ENCODE results near the gene ZNF343. TPM values are rescaled to one million over a fixed set of nuclear protein-coding genes. Genes with fewer than 3 reads are reported as not detected.
A peak's percentile ranks its signal among the peaks of the same experiment; 100 is the strongest.

The ZNF343 gene
- 7.0 and 7.7 TPM in 2 replicates for total RNA-seq
- 4.4 and 6.2 TPM in 2 replicates for polyA plus RNA-seq

GRCh38 chr20:2508631-2509467 is at the start of gene ZNF343:
TSS of gene ZNF343 (minus strand) at chr20:2508915. CDS start at chr20:2493895, 15,020 bp downstream.
- under 1% methylated on average over 53 of the region's 53 CpGs for WGBS (ENCODE audit: low lambda C conversion rate, missing lambda C conversion rate)
- peaks cover 8% of the 10 kb centered on the region for H3K4me1 ChIP-seq (ENCODE audit: insufficient read depth)
- TF ChIP-seq EZH2phosphoT487 (IDR thresholded peaks at IDR 0.05; ENCODE audit: low read depth, severe bottlenecking, unreplicated experiment) (no peak), EZH2 (IDR thresholded peaks at IDR 0.05; ENCODE audit: borderline replicate concordance) (no peak), CTCF (IDR thresholded peaks at IDR 0.05; ENCODE audit: poor library complexity) (no peak)
- H3K79me2 ChIP-seq, result peaks cover 37% of the 10 kb centered on the region
- no peaks in the 10 kb centered on the region for H3K9me3 ChIP-seq (ENCODE audit: low read depth)
- DNase-seq (ENCODE audit: low spot score), result peak; percentile 88
- peak within 1 kb of the TSS; percentile 59 for H2AFZ ChIP-seq
- H3K4me3 ChIP-seq, result peak within 1 kb of the TSS; percentile 84
- no peaks in the 10 kb centered on the region for H3K9me2 ChIP-seq (replicated peaks; ENCODE audit: insufficient read depth)
- H3K27ac ChIP-seq, result peak within 1 kb of the TSS; percentile 81
- no peaks in the 10 kb centered on the region for H4K20me1 ChIP-seq (ENCODE audit: insufficient read depth, poor library complexity, severe bottlenecking)
- H3K27me3 ChIP-seq, result no peaks in the 10 kb centered on the region
- peak within 1 kb of the TSS; percentile 85 for H3K4me2 ChIP-seq
- H3K36me3 ChIP-seq (replicated peaks; ENCODE audit: insufficient read depth, low read depth), result no peaks in the 10 kb centered on the region

GRCh38 chr20:2557873-2558580 is 49.3 kb upstream of the ZNF343 start:
- H2AFZ ChIP-seq, result no peak overlapping the region
- no peak for TF ChIP-seq EZH2 (IDR thresholded peaks at IDR 0.05; ENCODE audit: borderline replicate concordance)
- no peaks in the 10 kb centered on the region for H3K9me3 ChIP-seq (ENCODE audit: low read depth)
- H4K20me1 ChIP-seq (ENCODE audit: insufficient read depth, poor library complexity, severe bottlenecking), result no peaks in the 10 kb centered on the region
- H3K27me3 ChIP-seq, result peaks cover 77% of the 10 kb centered on the region
- H3K9me2 ChIP-seq (replicated peaks; ENCODE audit: insufficient read depth), result no peaks in the 10 kb centered on the region
- H3K4me1 ChIP-seq (ENCODE audit: insufficient read depth), result no peaks in the 10 kb centered on the region
- no peaks in the 10 kb centered on the region for H3K79me2 ChIP-seq
- no peak overlapping the region for H3K27ac ChIP-seq
- H3K4me3 ChIP-seq, result no peak overlapping the region
- no peaks in the 10 kb centered on the region for H3K36me3 ChIP-seq (replicated peaks; ENCODE audit: insufficient read depth, low read depth)
- H3K4me2 ChIP-seq, result peak overlapping the region; percentile 77
- WGBS (ENCODE audit: low lambda C conversion rate, missing lambda C conversion rate), result 45% methylated on average over 22 of the region's 22 CpGs
- no peak for DNase-seq (ENCODE audit: low spot score)

- H3K27me3 ChIP-seq, result peaks cover 21% of the 10 kb centered on the region
- no peaks in the 10 kb centered on the region for H3K9me2 ChIP-seq (replicated peaks; ENCODE audit: insufficient read depth)
- no peaks in the 10 kb centered on the region for H3K79me2 ChIP-seq
- no peak overlapping the region for H3K27ac ChIP-seq
- H3K4me2 ChIP-seq, result no peak overlapping the region
- no peaks in the 10 kb centered on the region for H3K36me3 ChIP-seq (replicated peaks; ENCODE audit: insufficient read depth, low read depth)
- H4K20me1 ChIP-seq (ENCODE audit: insufficient read depth, poor library complexity, severe bottlenecking), result no peaks in the 10 kb centered on the region
- H3K9me3 ChIP-seq (ENCODE audit: low read depth), result no peaks in the 10 kb centered on the region
- WGBS (ENCODE audit: low lambda C conversion rate, missing lambda C conversion rate), result 76% methylated on average over 2 of the region's 2 CpGs
- no peak overlapping the region for H3K4me3 ChIP-seq
- no peak overlapping the region for H2AFZ ChIP-seq
- no peaks in the 10 kb centered on the region for H3K4me1 ChIP-seq (ENCODE audit: insufficient read depth)
- no peak for TF ChIP-seq EZH2phosphoT487 (IDR thresholded peaks at IDR 0.05; ENCODE audit: low read depth, severe bottlenecking, unreplicated experiment)
- DNase-seq (ENCODE audit: low spot score), result no peak
Measured at GRCh38 chr20:2545594-2545993, 36.9 kb upstream of the ZNF343 start.

- whole genome bisulfite sequencing (ENCODE audit: low lambda C conversion rate, missing lambda C conversion rate), result 77% methylated on average over 1 of the region's 1 CpG
Measured at GRCh38 chr20:2544211-2544610, 35.5 kb upstream of the ZNF343 start.

More at GRCh38 chr20:2544211-2544610, 35.5 kb upstream of the ZNF343 start:
- TF ChIP-seq EZH2 (IDR thresholded peaks at IDR 0.05; ENCODE audit: borderline replicate concordance) (no peak), CTCF (IDR thresholded peaks at IDR 0.05; ENCODE audit: poor library complexity) (no peak), EZH2phosphoT487 (IDR thresholded peaks at IDR 0.05; ENCODE audit: low read depth, severe bottlenecking, unreplicated experiment) (no peak)
- H3K79me2 ChIP-seq, result no peaks in the 10 kb centered on the region
- H3K9me2 ChIP-seq (replicated peaks; ENCODE audit: insufficient read depth), result no peaks in the 10 kb centered on the region
- H3K4me2 ChIP-seq, result no peak overlapping the region
- no peaks in the 10 kb centered on the region for H3K36me3 ChIP-seq (replicated peaks; ENCODE audit: insufficient read depth, low read depth)
- H3K27me3 ChIP-seq, result peaks cover 21% of the 10 kb centered on the region
- H3K4me1 ChIP-seq (ENCODE audit: insufficient read depth), result no peaks in the 10 kb centered on the region
- H2AFZ ChIP-seq, result no peak overlapping the region
- H3K4me3 ChIP-seq, result no peak overlapping the region
- H3K9me3 ChIP-seq (ENCODE audit: low read depth), result no peaks in the 10 kb centered on the region
- H4K20me1 ChIP-seq (ENCODE audit: insufficient read depth, poor library complexity, severe bottlenecking), result no peaks in the 10 kb centered on the region
- H3K27ac ChIP-seq, result no peak overlapping the region
- no peak for DNase-seq (ENCODE audit: low spot score)

Measured in hepatocyte (in vitro differentiated cells).